Neural cell (in vitro differentiated cells): ENCODE data around the gene CPZ.

Experiments
- CTCF ChIP-seq: fragments of 450-650 bp; IDR thresholded peaks from 2 replicates; pipeline ENCODE4 v1.5.1; 2014; ENCODE audit warnings: antibody characterized with exemption, mild to moderate bottlenecking, moderate library complexity; ENCODE audit not compliant: poor library complexity, severe bottlenecking
- EP300 ChIP-seq: fragments of 450-650 bp; conservative IDR thresholded peaks from 2 replicates; pipeline ENCODE4 v1.6.1; 2014; ENCODE audit warnings: antibody characterized with exemption, mild to moderate bottlenecking, moderate library complexity; ENCODE audit not compliant: poor library complexity, severe bottlenecking
- EZH2 ChIP-seq: fragments of 200-600, 300-800 bp; shearing (Covaris generic), sonication (generic); IDR thresholded peaks from 2 replicates; pipeline ENCODE4 v1.6.1; 2014; ENCODE audit warnings: antibody characterized with exemption, low read length, borderline replicate concordance, mild to moderate bottlenecking; ENCODE audit not compliant: insufficient read depth, poor library complexity, severe bottlenecking
- POLR2AphosphoS5 ChIP-seq: IDR thresholded peaks from 2 replicates; pipeline ENCODE4 v1.6.1; 2012
- RAD21 ChIP-seq: fragments of 450-650 bp; conservative IDR thresholded peaks from 2 replicates; pipeline ENCODE4 v1.6.1; 2014; ENCODE audit warnings: antibody characterized with exemption, mild to moderate bottlenecking, moderate library complexity
- REST ChIP-seq: IDR thresholded peaks from 2 replicates; pipeline ENCODE4 v1.6.1; 2012; ENCODE audit warnings: borderline replicate concordance
- TAF1 ChIP-seq: IDR thresholded peaks from 2 replicates; pipeline ENCODE4 v1.6.1; 2012; ENCODE audit warnings: low read depth

DNA sequence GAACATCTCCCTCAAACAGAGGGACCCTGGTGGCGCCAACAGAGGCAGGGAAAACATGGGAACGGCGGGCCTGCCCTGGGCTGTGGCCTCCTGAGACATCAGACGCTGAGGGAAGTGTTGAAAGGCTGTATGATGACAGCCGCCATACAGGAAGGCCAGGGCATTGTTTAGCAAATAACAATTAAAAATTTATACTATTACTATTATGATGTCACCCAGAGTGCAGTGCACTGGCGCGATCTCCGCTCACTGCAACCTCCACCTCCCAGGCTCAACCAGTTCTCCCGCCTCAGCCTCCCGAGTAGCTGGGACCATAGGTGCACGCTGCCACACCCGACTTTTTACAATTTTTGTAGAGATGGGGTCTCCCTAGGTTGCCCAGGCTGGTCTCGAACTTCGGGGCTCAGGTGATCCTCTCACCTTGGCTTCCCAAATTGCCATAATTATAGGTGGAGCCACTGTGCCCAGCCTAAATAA lies 54.6 kb downstream of the CPZ start:
- TF ChIP-seq REST (no peak), CTCF (no peak), POLR2AphosphoS5 (no peak), TAF1 (no peak), RAD21 (no peak), EP300 (no peak), EZH2 (no peak)
